HCT116 (cell line): Measurements from ENCODE around the gene PRM3. TPM values are rescaled to one million over a fixed set of nuclear protein-coding genes. Genes with fewer than 3 reads are reported as not detected.

Experiments
- ATAC-seq: fragments of 200-7000 bp; cut with Tn5 transposase; 2 replicates; pipeline ENCODE4 v1.9.1; 2020; ENCODE audit warnings: mild to moderate bottlenecking, moderate library complexity
- BruUV-seq: library from RNA; stranded (reverse); fragments of 400-500 nt; replicated peaks from 2 replicates; lab custom pipeline; 2021; lab: Mats Ljungman, UMichigan
- CTCF ChIA-PET: fragments of 300-600 bp; sonication (Branson Sonifier 250); formaldehyde crosslinking; loops from one replicate; lab custom pipeline; 2021; ENCODE audit warnings: antibody characterized with exemption; lab: Charles Lee
- POLR2A ChIA-PET: fragments of 300-600, 350-600 bp; sonication (Branson Sonifier 250); formaldehyde crosslinking; loops from one replicate; lab custom pipeline; 2021; ENCODE audit warnings: antibody characterized with exemption; lab: Charles Lee
- RAD21 ChIA-PET, 2 experiments: fragments of 300-600 bp; sonication (Branson Sonifier 250); formaldehyde crosslinking; loops; one replicate each; lab custom pipeline; 2023; ENCODE audit warnings: low total read pairs in 2 of 2; ENCODE audit not compliant: uncharacterized antibody in 2 of 2, unreplicated experiment in 2 of 2, low non-redundant PET in 1 of 2; lab: Charles Lee
- DNase-seq: peaks from one replicate; pipeline ENCODE4 v3.0.0-alpha.2; 2010; ENCODE audit warnings: low read depth, low spot score
- H2AFZ ChIP-seq: fragments of 200-600 bp; shearing (Covaris generic), sonication (generic); 2 replicates; pipeline ENCODE4 v1.6.1; 2017; ENCODE audit warnings: low read depth, mixed run types, mixed read lengths, antibody characterized with exemption, low read length; ENCODE audit not compliant: poor library complexity, severe bottlenecking
- H3K27ac ChIP-seq: 2 replicates; pipeline ENCODE4 v1.5.1; 2012; ENCODE audit warnings: low read depth, low read length
- H3K27me3 ChIP-seq: fragments of 200-600 bp; sonication (generic); 2 replicates; pipeline ENCODE4 v1.6.1; 2016; ENCODE audit warnings: mixed run types, low read length, mixed read lengths; ENCODE audit not compliant: insufficient read depth
- H3K36me3 ChIP-seq, 2 experiments: fragments of 200-500 bp in 1 of 2; fragments of 200-600 bp in 1 of 2; sonication (Bioruptor generic) in 1 of 2; sonication (generic) in 1 of 2; 2 replicates each; pipeline versions ENCODE4 v1.5.1 to v1.6.1; 2014 to 2016; ENCODE audit warnings: low read length in 2 of 2, inconsistent platforms in 1 of 2, mixed read lengths in 1 of 2, mixed run types in 1 of 2; ENCODE audit not compliant: insufficient read depth in 2 of 2, control insufficient read depth in 1 of 2
- H3K4me1 ChIP-seq, 2 experiments: fragments of 200-600 bp in 1 of 2; sonication (generic) in 1 of 2; 2 replicates each; pipeline versions ENCODE4 v1.5.1 to v1.6.1; 2012 to 2017; ENCODE audit warnings: low read length in 2 of 2, inconsistent platforms in 1 of 2, mild to moderate bottlenecking in 1 of 2, mixed read lengths in 1 of 2, mixed run types in 1 of 2, moderate library complexity in 1 of 2; ENCODE audit not compliant: insufficient read depth in 2 of 2, control insufficient read depth in 1 of 2
- H3K4me2 ChIP-seq: fragments of 200-600 bp; sonication (generic); 2 replicates; pipeline ENCODE4 v1.6.1; 2017; ENCODE audit warnings: mixed run types, low read length, mixed read lengths
- H3K4me3 ChIP-seq, 2 experiments: fragments of 200-600 bp in 1 of 2; sonication (generic) in 1 of 2; replicated peaks in 1 of 2; 2 replicates each; pipeline ENCODE4 v1.5.1; 2011 to 2016; ENCODE audit warnings: low read length in 2 of 2, control low read depth in 1 of 2, low read depth in 1 of 2, mild to moderate bottlenecking in 1 of 2, mixed read lengths in 1 of 2, mixed run types in 1 of 2
- H3K79me2 ChIP-seq: fragments of 200-600 bp; sonication (generic); 2 replicates; pipeline ENCODE4 v1.6.1; 2017; ENCODE audit warnings: mild to moderate bottlenecking, mixed run types, low read length, moderate library complexity, mixed read lengths; ENCODE audit not compliant: insufficient read depth
- H3K9ac ChIP-seq: fragments of 200-600 bp; sonication (generic); 2 replicates; pipeline ENCODE4 v1.6.1; 2016; ENCODE audit warnings: low read length, mixed read lengths
- H3K9me2 ChIP-seq: fragments of 200-600 bp; sonication (generic), shearing (Covaris generic); 2 replicates; pipeline ENCODE4 v1.6.1; 2017; ENCODE audit warnings: mixed run types, mild to moderate bottlenecking, moderate library complexity; ENCODE audit not compliant: insufficient read depth
- H3K9me3 ChIP-seq, 2 experiments: fragments of 200-500 bp in 1 of 2; fragments of 200-600 bp in 1 of 2; sonication (Bioruptor generic) in 1 of 2; sonication (generic) in 1 of 2; 2 replicates each; pipeline ENCODE4 v1.6.1; 2014 to 2017; ENCODE audit warnings: low read length in 2 of 2, mixed read lengths in 2 of 2, inconsistent platforms in 1 of 2, low read depth in 1 of 2, mild to moderate bottlenecking in 1 of 2, mixed run types in 1 of 2, moderate library complexity in 1 of 2; ENCODE audit not compliant: control insufficient read depth in 1 of 2, insufficient read depth in 1 of 2
- H4K20me1 ChIP-seq: fragments of 200-600 bp; sonication (generic), shearing (Covaris generic); 2 replicates; pipeline ENCODE4 v1.6.1; 2017; ENCODE audit warnings: mixed run types, mild to moderate bottlenecking, moderate library complexity; ENCODE audit not compliant: insufficient read depth
- ATF3 ChIP-seq: IDR thresholded peaks from 2 replicates; pipeline ENCODE4 v1.6.1; 2012
- CEBPB ChIP-seq: IDR thresholded peaks from 2 replicates; pipeline ENCODE4 v1.6.1; 2012; ENCODE audit warnings: low read depth
- EGR1 ChIP-seq: IDR thresholded peaks from 2 replicates; pipeline ENCODE4 v1.6.1; 2012; ENCODE audit warnings: low read depth
- ELF1 ChIP-seq: IDR thresholded peaks from 2 replicates; pipeline ENCODE4 v1.6.1; 2012; ENCODE audit warnings: low read depth, borderline replicate concordance
- EZH2 ChIP-seq: fragments of 200-600 bp; sonication (generic); IDR thresholded peaks from 2 replicates; pipeline ENCODE4 v1.6.1; 2017; ENCODE audit warnings: antibody characterized with exemption, mixed run types
- JUND ChIP-seq: IDR thresholded peaks from 2 replicates; pipeline ENCODE4 v1.6.1; 2012
- SIN3A ChIP-seq: IDR thresholded peaks from 2 replicates; pipeline ENCODE4 v1.6.1; 2012; ENCODE audit warnings: low read depth
- SP1 ChIP-seq: IDR thresholded peaks from 2 replicates; pipeline ENCODE4 v1.6.1; 2012; ENCODE audit warnings: low read depth
- TCF7L2 ChIP-seq: IDR thresholded peaks from 2 replicates; pipeline ENCODE4 v1.7.0; 2011; ENCODE audit warnings: borderline replicate concordance, inconsistent platforms; ENCODE audit not compliant: insufficient read depth, insufficient read length; ENCODE audit errors: extremely low read depth
- ZNF274 ChIP-seq: fragments of 200-500 bp; sonication (Bioruptor generic); IDR thresholded peaks from 2 replicates; pipeline ENCODE4 v1.6.1; 2014; ENCODE audit warnings: mild to moderate bottlenecking, low read depth, low read length, inconsistent platforms
- intact Hi-C: fragments of 100-400 bp; cut with micrococcal nuclease; formaldehyde crosslinking; loops from 2 replicates; pipeline ENCODE4 v1.10.0; 2022
- total RNA-seq: library from RNA; stranded (reverse); gene quantifications from one replicate; pipeline ENCODE4 v1.2.1, GENCODE V29; 2021; ENCODE audit not compliant: unreplicated experiment
- TF ChIP-seq, protein P1 (sequence below), 3 experiments: fragments of 200-600 bp in 1 of 3; sonication (generic) in 1 of 3; IDR thresholded peaks in 2 of 3; conservative IDR thresholded peaks in 1 of 3; 2 replicates each; pipeline ENCODE4 v1.5.1; 2012 to 2017; ENCODE audit warnings: low read depth in 2 of 3, low read length in 2 of 3, antibody characterized with exemption in 1 of 3, borderline replicate concordance in 1 of 3, control low read depth in 1 of 3, mild to moderate bottlenecking in 1 of 3, mixed read lengths in 1 of 3, mixed run types in 1 of 3, moderate library complexity in 1 of 3; ENCODE audit not compliant: insufficient read depth in 1 of 3
- TF ChIP-seq, protein P2 (sequence below): IDR thresholded peaks from 2 replicates; pipeline ENCODE4 v1.6.1; 2012; ENCODE audit warnings: low read depth

The PRM3 gene
- total RNA-seq, 1 experiment from 2014 or later = not detected

DNA sequence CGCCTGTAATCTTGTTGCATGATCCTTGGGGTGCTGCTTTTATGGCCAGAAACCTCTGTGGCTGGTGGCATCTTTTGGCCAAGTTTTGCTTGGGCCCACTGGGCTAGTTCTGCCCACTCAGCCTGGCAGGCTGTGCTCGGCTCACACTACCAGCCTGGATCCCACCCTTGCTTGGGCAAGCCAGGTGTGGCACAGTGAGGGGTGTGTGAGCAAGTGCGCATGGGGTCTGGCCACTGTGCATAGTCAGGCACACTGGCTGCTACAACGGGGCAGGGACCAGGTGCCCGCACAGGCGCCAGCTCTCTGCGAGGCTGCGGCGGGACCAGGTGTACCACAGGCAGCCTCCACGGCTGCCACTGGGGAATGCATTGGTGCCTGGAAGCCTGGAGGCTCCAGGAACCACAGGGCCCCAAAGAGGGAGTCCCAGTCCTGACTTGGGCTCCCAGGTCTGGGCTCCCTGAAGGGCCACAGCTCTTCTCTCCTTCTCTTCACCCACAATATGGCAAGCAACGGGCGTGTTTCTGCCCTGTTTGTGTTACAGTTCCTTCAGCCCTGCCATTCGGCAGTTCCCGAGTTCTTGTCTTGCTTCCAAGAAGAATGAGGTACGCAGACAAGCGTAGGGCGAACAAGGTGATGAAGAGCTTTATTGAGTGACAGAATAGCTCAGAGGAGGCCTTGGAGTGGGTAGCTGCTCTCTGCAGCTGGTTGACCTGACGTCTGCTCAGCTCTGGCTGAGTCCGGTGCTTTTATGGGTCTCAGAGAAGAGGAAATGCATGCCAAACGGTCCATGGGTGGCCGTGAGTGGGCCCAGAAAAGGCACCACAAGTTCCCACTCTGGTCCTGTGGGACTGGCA is 34.4 kb upstream of the PRM3 start:
- Histone ChIP-seq H3K4me2 (no peak overlapping the region), H2AFZ (no peak overlapping the region), H3K79me2 (no peaks in the 10 kb centered on the region), H3K9me2 (no peaks in the 10 kb centered on the region), H3K9me3 (no peaks in the 10 kb centered on the region), H3K9ac (no peak overlapping the region), H3K27me3 (no peaks in the 10 kb centered on the region), H3K27ac (no peak overlapping the region), H3K4me3 (no peak overlapping the region), H3K4me1 (peaks cover 10 to 13% of the 10 kb centered on the region in 2 experiments), H3K36me3 (no peaks in the 10 kb centered on the region), H4K20me1 (no peaks in the 10 kb centered on the region)
- ChIA-PET POLR2A (no interaction called here), CTCF (no interaction called here), RAD21 (no interaction called here)
- no peak for TF ChIP-seq ZNF274
- no peak for TF ChIP-seq CEBPB
- TF ChIP-seq, protein P1, sequence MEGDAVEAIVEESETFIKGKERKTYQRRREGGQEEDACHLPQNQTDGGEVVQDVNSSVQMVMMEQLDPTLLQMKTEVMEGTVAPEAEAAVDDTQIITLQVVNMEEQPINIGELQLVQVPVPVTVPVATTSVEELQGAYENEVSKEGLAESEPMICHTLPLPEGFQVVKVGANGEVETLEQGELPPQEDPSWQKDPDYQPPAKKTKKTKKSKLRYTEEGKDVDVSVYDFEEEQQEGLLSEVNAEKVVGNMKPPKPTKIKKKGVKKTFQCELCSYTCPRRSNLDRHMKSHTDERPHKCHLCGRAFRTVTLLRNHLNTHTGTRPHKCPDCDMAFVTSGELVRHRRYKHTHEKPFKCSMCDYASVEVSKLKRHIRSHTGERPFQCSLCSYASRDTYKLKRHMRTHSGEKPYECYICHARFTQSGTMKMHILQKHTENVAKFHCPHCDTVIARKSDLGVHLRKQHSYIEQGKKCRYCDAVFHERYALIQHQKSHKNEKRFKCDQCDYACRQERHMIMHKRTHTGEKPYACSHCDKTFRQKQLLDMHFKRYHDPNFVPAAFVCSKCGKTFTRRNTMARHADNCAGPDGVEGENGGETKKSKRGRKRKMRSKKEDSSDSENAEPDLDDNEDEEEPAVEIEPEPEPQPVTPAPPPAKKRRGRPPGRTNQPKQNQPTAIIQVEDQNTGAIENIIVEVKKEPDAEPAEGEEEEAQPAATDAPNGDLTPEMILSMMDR (IDR thresholded peaks at IDR 0.05 in 2 of 3, conservative IDR thresholded peaks at IDR 0.05 in 1 of 3; ENCODE audit: borderline replicate concordance in 1 of 3, insufficient read depth in 1 of 3, low read depth in 2 of 3, low read length in 2 of 3) = no peak
- TF ChIP-seq ELF1 = no peak
- no peak for TF ChIP-seq ATF3
- TF ChIP-seq EZH2 = no peak
- no peak for TF ChIP-seq TCF7L2
- TF ChIP-seq SIN3A = no peak
- TF ChIP-seq, protein P2, sequence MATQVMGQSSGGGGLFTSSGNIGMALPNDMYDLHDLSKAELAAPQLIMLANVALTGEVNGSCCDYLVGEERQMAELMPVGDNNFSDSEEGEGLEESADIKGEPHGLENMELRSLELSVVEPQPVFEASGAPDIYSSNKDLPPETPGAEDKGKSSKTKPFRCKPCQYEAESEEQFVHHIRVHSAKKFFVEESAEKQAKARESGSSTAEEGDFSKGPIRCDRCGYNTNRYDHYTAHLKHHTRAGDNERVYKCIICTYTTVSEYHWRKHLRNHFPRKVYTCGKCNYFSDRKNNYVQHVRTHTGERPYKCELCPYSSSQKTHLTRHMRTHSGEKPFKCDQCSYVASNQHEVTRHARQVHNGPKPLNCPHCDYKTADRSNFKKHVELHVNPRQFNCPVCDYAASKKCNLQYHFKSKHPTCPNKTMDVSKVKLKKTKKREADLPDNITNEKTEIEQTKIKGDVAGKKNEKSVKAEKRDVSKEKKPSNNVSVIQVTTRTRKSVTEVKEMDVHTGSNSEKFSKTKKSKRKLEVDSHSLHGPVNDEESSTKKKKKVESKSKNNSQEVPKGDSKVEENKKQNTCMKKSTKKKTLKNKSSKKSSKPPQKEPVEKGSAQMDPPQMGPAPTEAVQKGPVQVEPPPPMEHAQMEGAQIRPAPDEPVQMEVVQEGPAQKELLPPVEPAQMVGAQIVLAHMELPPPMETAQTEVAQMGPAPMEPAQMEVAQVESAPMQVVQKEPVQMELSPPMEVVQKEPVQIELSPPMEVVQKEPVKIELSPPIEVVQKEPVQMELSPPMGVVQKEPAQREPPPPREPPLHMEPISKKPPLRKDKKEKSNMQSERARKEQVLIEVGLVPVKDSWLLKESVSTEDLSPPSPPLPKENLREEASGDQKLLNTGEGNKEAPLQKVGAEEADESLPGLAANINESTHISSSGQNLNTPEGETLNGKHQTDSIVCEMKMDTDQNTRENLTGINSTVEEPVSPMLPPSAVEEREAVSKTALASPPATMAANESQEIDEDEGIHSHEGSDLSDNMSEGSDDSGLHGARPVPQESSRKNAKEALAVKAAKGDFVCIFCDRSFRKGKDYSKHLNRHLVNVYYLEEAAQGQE = no peak
- no peak for TF ChIP-seq SP1
- TF ChIP-seq JUND = no peak
- no peak for TF ChIP-seq EGR1
- no TSS peak for BruUV-seq
- intact Hi-C loops = no loop called here
- no peak for ATAC-seq
- no peak for DNase-seq
